Omental fat pad (tissue), 4 donors: Measurements from ENCODE around the gene RPAP2. TPM values are rescaled to one million over a fixed set of nuclear protein-coding genes. Genes with fewer than 3 reads are reported as not detected.

Experiments used
- ATAC-seq: fragments of 150-250 bp; one replicate; pipeline ENCODE4 v1.9.1; 2016; ENCODE audit warnings: mild to moderate bottlenecking, moderate library complexity; ENCODE audit not compliant: low FRiP score
- DNase-seq: peaks from one replicate; pipeline ENCODE4 v3.0.0-alpha.2; 2019; ENCODE audit warnings: low spot score
- total RNA-seq, 4 donors: library from RNA; depleted of rRNA; stranded (reverse); fragments of >200 nt; gene quantifications; one replicate each; pipeline ENCODE4 v1.1.0, GENCODE V29; 2016
- TF ChIP-seq, protein P1 (sequence below), 3 donors: fragments of 450-650 bp; IDR thresholded peaks; one replicate each; pipeline ENCODE4 v1.5.1; 2016 to 2017; ENCODE audit warnings: antibody characterized with exemption in 3 of 3, mild to moderate bottlenecking in 3 of 3, moderate library complexity in 2 of 3

RPAP2 gene
- total RNA-seq, 4 donors from 2014 or later = 4.8 to 11.5 (median 6.7) TPM

DNA sequence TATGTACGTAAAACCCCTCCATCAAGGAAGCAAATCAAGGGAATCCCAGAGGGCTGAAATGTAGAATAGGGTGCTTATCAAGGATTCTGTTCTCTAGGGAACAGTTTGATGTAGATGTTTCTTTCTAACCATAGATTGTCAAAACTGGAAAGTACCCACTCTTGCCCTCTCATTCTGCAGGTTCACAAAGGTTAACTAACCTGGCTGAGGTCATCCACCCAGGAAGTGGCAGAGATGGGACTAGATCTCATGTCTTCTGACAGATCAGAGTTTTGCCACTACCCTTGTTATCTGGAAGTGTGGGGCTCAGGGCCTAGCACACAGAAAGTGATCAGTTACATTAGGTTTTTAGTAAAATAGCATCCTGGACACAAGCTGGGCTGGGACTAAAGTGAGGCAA is 140.4 kb downstream of the RPAP2 start:
- no peak for ATAC-seq
- TF ChIP-seq, protein P1, sequence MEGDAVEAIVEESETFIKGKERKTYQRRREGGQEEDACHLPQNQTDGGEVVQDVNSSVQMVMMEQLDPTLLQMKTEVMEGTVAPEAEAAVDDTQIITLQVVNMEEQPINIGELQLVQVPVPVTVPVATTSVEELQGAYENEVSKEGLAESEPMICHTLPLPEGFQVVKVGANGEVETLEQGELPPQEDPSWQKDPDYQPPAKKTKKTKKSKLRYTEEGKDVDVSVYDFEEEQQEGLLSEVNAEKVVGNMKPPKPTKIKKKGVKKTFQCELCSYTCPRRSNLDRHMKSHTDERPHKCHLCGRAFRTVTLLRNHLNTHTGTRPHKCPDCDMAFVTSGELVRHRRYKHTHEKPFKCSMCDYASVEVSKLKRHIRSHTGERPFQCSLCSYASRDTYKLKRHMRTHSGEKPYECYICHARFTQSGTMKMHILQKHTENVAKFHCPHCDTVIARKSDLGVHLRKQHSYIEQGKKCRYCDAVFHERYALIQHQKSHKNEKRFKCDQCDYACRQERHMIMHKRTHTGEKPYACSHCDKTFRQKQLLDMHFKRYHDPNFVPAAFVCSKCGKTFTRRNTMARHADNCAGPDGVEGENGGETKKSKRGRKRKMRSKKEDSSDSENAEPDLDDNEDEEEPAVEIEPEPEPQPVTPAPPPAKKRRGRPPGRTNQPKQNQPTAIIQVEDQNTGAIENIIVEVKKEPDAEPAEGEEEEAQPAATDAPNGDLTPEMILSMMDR (IDR thresholded peaks at IDR 0.05) = no peak
- no peak for DNase-seq

DNA sequence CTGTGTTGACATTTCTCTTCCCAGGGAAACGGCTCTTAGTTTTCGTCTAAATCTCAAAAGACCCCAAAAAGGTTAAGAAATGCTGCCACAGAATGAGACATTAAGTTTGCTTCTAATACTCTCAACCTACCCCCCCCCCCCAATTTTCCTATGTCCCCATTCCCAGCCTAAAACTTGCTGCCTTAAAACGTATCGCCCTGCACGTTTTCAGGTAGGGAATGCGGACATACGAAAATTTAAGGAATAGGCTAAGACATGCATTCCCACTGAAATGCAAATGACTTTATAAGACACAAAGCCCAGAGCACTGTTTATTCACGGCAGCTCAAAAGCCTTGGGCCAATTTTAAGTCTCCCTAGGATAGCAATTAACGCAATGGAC is 142.4 kb downstream of the RPAP2 start:
- DNase-seq (no peak), ATAC-seq (no peak)
- TF ChIP-seq, protein P1 (IDR thresholded peaks at IDR 0.05) = no peak

DNA sequence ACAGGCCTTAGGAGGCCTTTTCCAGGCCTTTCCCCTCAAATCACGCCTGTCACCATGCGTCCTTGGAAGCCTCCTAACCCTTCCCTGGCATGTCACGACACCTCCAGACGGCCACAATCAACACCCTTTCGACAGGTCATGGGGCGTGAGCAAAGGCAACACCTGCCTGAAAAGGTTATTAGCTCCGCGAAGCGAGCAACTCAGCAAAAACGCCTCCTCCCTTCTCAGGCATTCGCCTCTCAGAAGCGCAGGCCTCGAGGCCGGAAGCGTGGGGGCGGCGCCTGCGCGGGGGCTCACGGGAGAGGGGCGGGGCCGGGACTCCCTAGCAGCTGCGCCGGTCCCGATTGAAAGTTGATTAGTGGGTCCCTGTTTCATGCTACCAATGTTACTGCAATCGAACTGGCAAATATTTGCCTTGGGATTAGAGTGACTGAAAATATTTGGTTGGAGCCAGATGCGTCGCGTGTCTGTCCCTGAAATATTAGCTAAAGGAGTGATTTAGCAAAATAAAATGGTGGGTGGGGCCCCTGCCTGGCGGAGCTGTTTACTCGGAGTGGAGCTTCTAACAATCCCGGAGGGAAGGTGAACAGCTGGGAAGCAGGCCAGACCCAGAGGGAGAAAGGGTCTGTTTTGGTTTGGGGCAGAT is 143.0 kb downstream of the RPAP2 start:
- TF ChIP-seq, protein P1 (IDR thresholded peaks at IDR 0.05) = no peak
- no peak for ATAC-seq
- DNase-seq = no peak

DNA sequence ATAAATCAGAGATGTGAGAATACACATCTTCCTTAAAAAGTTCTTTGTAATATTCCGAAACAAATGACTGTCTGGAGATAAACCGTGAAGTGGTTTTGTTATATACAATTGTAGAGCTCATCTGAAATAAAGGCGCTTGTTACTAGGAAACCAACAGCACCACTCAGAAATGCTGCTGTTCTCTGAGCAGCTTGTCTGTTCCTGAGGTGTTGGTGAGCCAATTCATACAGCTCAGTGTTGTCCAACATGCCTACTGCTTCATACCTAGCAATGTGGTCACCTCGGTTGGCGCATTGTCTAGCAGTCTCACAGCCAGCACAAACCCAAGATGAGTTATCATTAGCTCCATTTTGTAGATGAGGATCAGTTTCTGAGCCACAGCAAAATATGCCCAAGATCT is 143.5 kb downstream of the RPAP2 start:
- DNase-seq (no peak), ATAC-seq (no peak)
- TF ChIP-seq, protein P1 (IDR thresholded peaks at IDR 0.05) = no peak

DNA sequence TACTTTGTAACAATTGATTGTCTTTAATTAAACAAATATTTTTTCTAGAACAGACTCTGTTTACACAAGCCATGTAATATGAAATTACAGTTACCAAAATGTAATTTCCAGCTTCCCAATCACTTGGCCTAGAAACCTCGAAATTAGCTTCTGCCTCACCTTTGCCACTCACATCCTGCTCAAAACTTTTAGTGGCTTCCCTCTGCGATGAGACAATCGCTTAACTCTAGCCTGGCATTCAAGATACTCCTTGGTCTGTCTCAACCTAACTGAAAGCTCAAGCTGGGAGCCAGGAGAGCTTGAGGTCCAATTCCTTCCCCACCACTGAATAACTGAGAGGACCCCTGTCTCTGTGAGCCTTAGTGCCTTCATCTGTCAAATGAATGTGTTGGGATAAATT is 145.0 kb downstream of the RPAP2 start:
- no peak for DNase-seq
- TF ChIP-seq, protein P1 (IDR thresholded peaks at IDR 0.05) = no peak
- no peak for ATAC-seq

GRCh38 chr1:92444351-92444750 is 145.5 kb downstream of the RPAP2 start:
- ATAC-seq = no peak
- TF ChIP-seq, protein P1 (IDR thresholded peaks at IDR 0.05) = no peak
- no peak for DNase-seq

GRCh38 chr1:92445865-92446264 is 147.0 kb downstream of the RPAP2 start:
- no peak for ATAC-seq
- no peak for DNase-seq
- TF ChIP-seq, protein P1 (IDR thresholded peaks at IDR 0.05) = no peak
